B cell (primary cell): ENCODE results near the gene CUL9. TPM values are rescaled to one million over a fixed set of nuclear protein-coding genes. Genes with fewer than 3 reads are reported as not detected.

Experiments
- ATAC-seq: fragments of 200-7000 bp; cut with Tn5 transposase; one replicate; pipeline ENCODE4 v1.10.0; 2021; ENCODE audit warnings: low read depth, mild to moderate bottlenecking, moderate number of reproducible peaks, moderate library complexity
- CTCF ChIA-PET: fragments of 350-600 bp; sonication (Branson Sonifier 250); formaldehyde crosslinking; loops from one replicate; lab custom pipeline; 2021; ENCODE audit warnings: antibody characterized with exemption, inconsistent platforms; lab: Charles Lee
- POLR2A ChIA-PET: fragments of 350-600 bp; sonication (Branson Sonifier 250); formaldehyde crosslinking; loops from one replicate; lab custom pipeline; 2021; ENCODE audit warnings: antibody characterized with exemption; lab: Charles Lee
- DNase-seq: peaks from one replicate; pipeline ENCODE4 v3.0.0; 2013
- H2AFZ ChIP-seq: 2 replicates; pipeline ENCODE4 v1.6.1; 2012; ENCODE audit warnings: mild to moderate bottlenecking, low read depth, low read length; ENCODE audit not compliant: insufficient read depth, poor library complexity, severe bottlenecking
- H3K27ac ChIP-seq, 2 donors: 1 replicate in 1 of 2; 2 replicates in 1 of 2; pipeline ENCODE4 v1.5.1; 2012 to 2013; ENCODE audit warnings: low read length in 2 of 2, mild to moderate bottlenecking in 2 of 2, moderate library complexity in 1 of 2
- H3K27me3 ChIP-seq, 4 experiments: fragments of 200-600 bp in 1 of 4; sonication (generic) in 1 of 4; replicated peaks in 1 of 4; 1 replicate in 2 of 4; 2 replicates in 2 of 4; pipeline versions ENCODE4 v1.6.1 to v1.7.0; 2013 to 2016; ENCODE audit warnings: low read length in 3 of 4, mild to moderate bottlenecking in 2 of 4, mixed read lengths in 1 of 4, moderate library complexity in 1 of 4; ENCODE audit not compliant: insufficient read depth in 4 of 4, control insufficient read depth in 3 of 4; ENCODE audit errors: control extremely low read depth in 1 of 4
- H3K36me3 ChIP-seq, 2 experiments: replicated peaks in 1 of 2; 1 replicate in 1 of 2; 2 replicates in 1 of 2; pipeline versions ENCODE4 v1.6.1 to v1.7.1; 2013; ENCODE audit warnings: low read length in 1 of 2; ENCODE audit not compliant: insufficient read depth in 2 of 2, control insufficient read depth in 1 of 2; ENCODE audit errors: control extremely low read depth in 1 of 2, extremely low read depth in 1 of 2
- H3K4me1 ChIP-seq, 2 donors: fragments of 200-600 bp in 1 of 2; sonication (generic) in 1 of 2; 1 replicate in 1 of 2; 2 replicates in 1 of 2; pipeline versions ENCODE4 v1.5.1 to v1.6.1; 2013 to 2017; ENCODE audit warnings: low read length in 2 of 2; ENCODE audit not compliant: control insufficient read depth in 2 of 2, insufficient read depth in 2 of 2
- H3K4me2 ChIP-seq: replicated peaks from 2 replicates; pipeline ENCODE3; 2012; ENCODE audit warnings: mild to moderate bottlenecking, low read depth, low read length; ENCODE audit not compliant: poor library complexity, severe bottlenecking
- H3K4me3 ChIP-seq, 5 experiments: fragments of 200-600 bp in 1 of 5; sonication (generic) in 1 of 5; 1 replicate in 3 of 5; 2 replicates in 2 of 5; pipeline versions ENCODE4 v1.5.1 to v1.7.0; 2011 to 2016; ENCODE audit warnings: low read length in 4 of 5, mild to moderate bottlenecking in 4 of 5, low read depth in 2 of 5, control low read depth in 1 of 5, moderate library complexity in 1 of 5; ENCODE audit not compliant: insufficient read depth in 1 of 5; ENCODE audit errors: control extremely low read depth in 1 of 5, extremely low read depth in 1 of 5
- H3K79me2 ChIP-seq: fragments of 200-600 bp; sonication (generic); one replicate; pipeline ENCODE4 v1.6.0; 2016; ENCODE audit warnings: low read length; ENCODE audit not compliant: control insufficient read depth, insufficient read depth
- H3K9ac ChIP-seq: fragments of 200-600 bp; sonication (generic); 2 replicates; pipeline ENCODE4 v1.6.1; 2017; ENCODE audit warnings: mild to moderate bottlenecking, low read length, moderate library complexity
- H3K9me3 ChIP-seq, 3 donors: one replicate each; pipeline versions ENCODE4 v1.6.1 to v1.7.1; 2013; ENCODE audit warnings: low read length in 2 of 3; ENCODE audit not compliant: control insufficient read depth in 2 of 3, insufficient read depth in 1 of 3; ENCODE audit errors: control extremely low read depth in 1 of 3
- H4K20me1 ChIP-seq: 2 replicates; pipeline ENCODE4 v1.6.0; 2012; ENCODE audit warnings: mild to moderate bottlenecking, low read length; ENCODE audit not compliant: insufficient read depth, control insufficient read depth, poor library complexity, severe bottlenecking
- H3K27ac Mint-ChIP-seq: one replicate; pipeline ENCODE4 v1.8.0; 2021; ENCODE audit warnings: mixed read lengths
- H3K27me3 Mint-ChIP-seq: one replicate; pipeline ENCODE4 v1.8.0; 2021; ENCODE audit warnings: mixed read lengths
- H3K4me1 Mint-ChIP-seq: one replicate; pipeline ENCODE4 v1.8.0; 2021; ENCODE audit warnings: mixed read lengths
- H3K4me3 Mint-ChIP-seq: one replicate; pipeline ENCODE4 v1.8.0; 2021; ENCODE audit warnings: mixed read lengths
- H3K9me3 Mint-ChIP-seq: one replicate; pipeline ENCODE4 v1.8.0; 2022; ENCODE audit warnings: mixed read lengths; ENCODE audit not compliant: insufficient read depth
- EZH2 ChIP-seq: IDR thresholded peaks from 2 replicates; pipeline ENCODE4 v1.6.1; 2012; ENCODE audit warnings: borderline replicate concordance, low read depth, mild to moderate bottlenecking, moderate library complexity, low read length; ENCODE audit not compliant: insufficient read depth, poor library complexity, severe bottlenecking
- WGBS: methylation state at CpG from one replicate; pipeline ENCODE4 v1.1.5; 2013; ENCODE audit warnings: missing lambda C conversion rate; ENCODE audit not compliant: insufficient coverage; 5-methylcytosine and 5-hydroxymethylcytosine counted together
- intact Hi-C: fragments of 100-400 bp; cut with micrococcal nuclease; formaldehyde crosslinking; loops from one replicate; pipeline ENCODE4 v1.10.0; 2022
- polyA plus RNA-seq: library from polyadenylated mRNA; depleted of rRNA; stranded (reverse); fragments of >200 nt; gene quantifications from 2 replicates; pipeline ENCODE4 v1.2.3, GENCODE V29; 2012
- total RNA-seq, 2 donors: library from RNA; stranded (reverse); fragments of 120-200 nt in 1 of 2; gene quantifications; 1 replicate in 1 of 2; 2 replicates in 1 of 2; pipeline versions ENCODE4 v1.2.3 to v1.2.4, GENCODE V29; 2013 to 2022
- TF ChIP-seq, protein P1 (sequence below): fragments of 200-600 bp; IDR thresholded peaks from one replicate; pipeline ENCODE4 v1.8.0; 2022; ENCODE audit warnings: antibody characterized with exemption, mild to moderate bottlenecking

The CUL9 gene
- total and polyA plus RNA-seq, 2 donors (not counting 1 experiment from before 2014, with no cell fraction given): 98.0 to 110 TPM

DNA sequence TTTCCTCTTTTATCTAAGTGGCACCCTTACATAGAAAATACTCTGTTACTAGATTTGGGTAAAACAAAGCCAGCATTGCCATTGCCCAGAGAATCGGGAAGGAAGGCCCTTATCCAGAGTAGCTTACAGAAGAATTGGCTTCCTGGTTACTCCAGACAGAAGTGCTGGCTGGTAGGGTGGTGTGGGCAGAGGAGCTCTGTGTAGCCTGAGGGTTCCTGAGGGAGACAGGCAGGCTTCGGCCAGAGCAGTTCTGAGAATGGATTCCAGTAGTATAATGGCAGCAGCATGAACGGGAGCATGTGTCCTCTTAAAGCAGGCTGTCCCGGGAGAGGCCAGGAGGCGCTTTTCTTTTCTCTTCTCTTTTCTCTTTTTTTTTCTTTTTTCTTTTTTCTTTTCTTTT is 11.9 kb downstream of the CUL9 start:
- no peaks in the 10 kb centered on the region for H3K9me3 Mint-ChIP-seq
- H3K4me1 Mint-ChIP-seq: peaks cover 3% of the 10 kb centered on the region
- no peak overlapping the region for H3K9ac ChIP-seq
- TF ChIP-seq EZH2: no peak
- TF ChIP-seq, protein P1, sequence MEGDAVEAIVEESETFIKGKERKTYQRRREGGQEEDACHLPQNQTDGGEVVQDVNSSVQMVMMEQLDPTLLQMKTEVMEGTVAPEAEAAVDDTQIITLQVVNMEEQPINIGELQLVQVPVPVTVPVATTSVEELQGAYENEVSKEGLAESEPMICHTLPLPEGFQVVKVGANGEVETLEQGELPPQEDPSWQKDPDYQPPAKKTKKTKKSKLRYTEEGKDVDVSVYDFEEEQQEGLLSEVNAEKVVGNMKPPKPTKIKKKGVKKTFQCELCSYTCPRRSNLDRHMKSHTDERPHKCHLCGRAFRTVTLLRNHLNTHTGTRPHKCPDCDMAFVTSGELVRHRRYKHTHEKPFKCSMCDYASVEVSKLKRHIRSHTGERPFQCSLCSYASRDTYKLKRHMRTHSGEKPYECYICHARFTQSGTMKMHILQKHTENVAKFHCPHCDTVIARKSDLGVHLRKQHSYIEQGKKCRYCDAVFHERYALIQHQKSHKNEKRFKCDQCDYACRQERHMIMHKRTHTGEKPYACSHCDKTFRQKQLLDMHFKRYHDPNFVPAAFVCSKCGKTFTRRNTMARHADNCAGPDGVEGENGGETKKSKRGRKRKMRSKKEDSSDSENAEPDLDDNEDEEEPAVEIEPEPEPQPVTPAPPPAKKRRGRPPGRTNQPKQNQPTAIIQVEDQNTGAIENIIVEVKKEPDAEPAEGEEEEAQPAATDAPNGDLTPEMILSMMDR: no peak
- no peaks in the 10 kb centered on the region for H3K4me1 ChIP-seq
- peaks cover 11% of the 10 kb centered on the region for H3K79me2 ChIP-seq
- 100% methylated on average over 5 of the region's 5 CpGs for WGBS
- H3K4me3 ChIP-seq: no peak overlapping the region
- no peaks in the 10 kb centered on the region for H3K9me3 ChIP-seq
- H2AFZ ChIP-seq: no peak overlapping the region
- ChIA-PET POLR2A (no interaction called here), CTCF (no interaction called here)
- ATAC-seq: no peak
- intact Hi-C loops: no loop called here
- DNase-seq: no peak
- H4K20me1 ChIP-seq: no peaks in the 10 kb centered on the region
- peaks cover 0 to 53% of the 10 kb centered on the region in 2 experiments for H3K36me3 ChIP-seq
- no peak overlapping the region for H3K27ac ChIP-seq
- no peak overlapping the region for H3K4me3 Mint-ChIP-seq
- H3K4me2 ChIP-seq: no peak overlapping the region
- H3K27me3 Mint-ChIP-seq: no peaks in the 10 kb centered on the region
- H3K27me3 ChIP-seq: no peaks in the 10 kb centered on the region
- H3K27ac Mint-ChIP-seq: no peak overlapping the region

DNA sequence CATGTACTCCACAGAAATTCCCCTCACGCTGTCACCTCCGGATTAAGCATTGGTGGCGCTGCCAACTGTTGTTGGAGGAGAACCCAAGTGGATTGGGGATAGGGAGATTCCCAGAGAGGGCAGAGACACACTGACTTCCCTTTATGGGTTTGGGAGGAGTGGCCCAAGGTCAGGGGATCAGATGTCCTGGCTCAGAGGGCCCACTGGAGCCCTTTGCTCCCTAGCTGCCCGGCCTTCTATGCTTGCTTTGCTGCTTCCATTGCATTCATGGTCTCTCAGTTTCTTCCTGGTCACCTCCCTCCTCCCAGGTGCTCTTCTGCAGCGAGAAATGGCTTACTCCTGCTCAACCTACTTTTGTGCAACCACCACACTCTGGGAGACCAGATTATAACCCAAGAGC is 14.3 kb downstream of the CUL9 start:
- no peak overlapping the region for H3K4me3 Mint-ChIP-seq
- Histone ChIP-seq H3K79me2 (peaks cover 11% of the 10 kb centered on the region), H3K27me3 (no peaks in the 10 kb centered on the region), H3K4me3 (no peak overlapping the region), H2AFZ (no peak overlapping the region), H3K36me3 (peaks cover 0 to 63% of the 10 kb centered on the region in 2 experiments), H3K9ac (no peak overlapping the region), H3K4me2 (no peak overlapping the region), H4K20me1 (no peaks in the 10 kb centered on the region), H3K9me3 (no peaks in the 10 kb centered on the region), H3K27ac (no peak overlapping the region), H3K4me1 (no peaks in the 10 kb centered on the region)
- DNase-seq (no peak), ATAC-seq (no peak)
- no peak for TF ChIP-seq EZH2
- TF ChIP-seq, protein P1: no peak
- no peaks in the 10 kb centered on the region for H3K27me3 Mint-ChIP-seq
- no peak overlapping the region for H3K27ac Mint-ChIP-seq
- H3K9me3 Mint-ChIP-seq: no peaks in the 10 kb centered on the region
- no peaks in the 10 kb centered on the region for H3K4me1 Mint-ChIP-seq
- 100% methylated on average over 3 of the region's 5 CpGs for WGBS
- intact Hi-C loops: no loop called here
- ChIA-PET POLR2A (no interaction called here), CTCF (interaction anchor here (1.3 kb wide), 1 partner anchor 310 kb away, joined by 4 read pairs; no protein-coding TSS in a partner anchor)
